GM19351 (cell line): ENCODE data around the gene OR6J1.
"Not testable (repeated sequence)": the region's sequence is repeated elsewhere in the genome, so short reads cannot be mapped to it uniquely, and the experiment has no call there.

ENCODE experiments used
- ATAC-seq: cut with Tn5 transposase; IDR thresholded peaks from one replicate; pipeline ENCODE4 v1.9.1; 2021; ENCODE audit warnings: mild to moderate bottlenecking, moderate library complexity; ENCODE audit not compliant: unreplicated experiment

The OR6J1 gene

GRCh38 chr14:22651586-22651985, 7.4 kb upstream of the OR6J1 start:
- ATAC-seq = no peak

- ATAC-seq = no peak
Observed at GRCh38 chr14:22650960-22651521, 6.9 kb upstream of the OR6J1 start.

GRCh38 chr14:22650046-22650739, 6.0 kb upstream of the OR6J1 start:
- ATAC-seq = no peak

GRCh38 chr14:22648506-22648905, 4.4 kb upstream of the OR6J1 start:
- ATAC-seq = no peak

- no peak for ATAC-seq
Observed at GRCh38 chr14:22646570-22647254, 2.6 kb upstream of the OR6J1 start.

GRCh38 chr14:22641846-22642245, 2.3 kb downstream of the OR6J1 start:
- ATAC-seq = no peak

- no peak for ATAC-seq
Observed at GRCh38 chr14:22640192-22640591, 4.0 kb downstream of the OR6J1 start.

- not testable (repeated sequence) for ATAC-seq
Observed at GRCh38 chr14:22635980-22636379, 8.2 kb downstream of the OR6J1 start.

- no peak for ATAC-seq
Observed at GRCh38 chr14:22634233-22634900, 9.8 kb downstream of the OR6J1 start.

- no peak for ATAC-seq
Observed at GRCh38 chr14:22630486-22630885, 13.7 kb downstream of the OR6J1 start.

GRCh38 chr14:22630066-22630465, 14.1 kb downstream of the OR6J1 start:
- ATAC-seq = no peak

- ATAC-seq = no peak
Observed at GRCh38 chr14:22629361-22629760, 14.8 kb downstream of the OR6J1 start.

GRCh38 chr14:22627506-22628263, 16.5 kb downstream of the OR6J1 start:
- ATAC-seq = no peak

GRCh38 chr14:22626590-22626989, 17.6 kb downstream of the OR6J1 start:
- ATAC-seq = no peak

GRCh38 chr14:22623047-22623446, 21.1 kb downstream of the OR6J1 start:
- ATAC-seq = no peak

GRCh38 chr14:22622255-22622654, 21.9 kb downstream of the OR6J1 start:
- no peak for ATAC-seq

- ATAC-seq = not testable (repeated sequence)
Observed at GRCh38 chr14:22615765-22616164, 28.4 kb downstream of the OR6J1 start.

GRCh38 chr14:22614240-22614799, 29.8 kb downstream of the OR6J1 start:
- no peak for ATAC-seq

- ATAC-seq = no peak
Observed at GRCh38 chr14:22613736-22614239, 30.4 kb downstream of the OR6J1 start.

GRCh38 chr14:22613106-22613695, 31.0 kb downstream of the OR6J1 start:
- no peak for ATAC-seq
